Stimulated activated CD4-positive, alpha-beta T cell treated with anti-CD3 and anti-CD28 coated beads, Interleukin-4, amount 100 ng/mL, for 4 hours (primary cell): ENCODE results near the gene TMEM150C.
A peak's percentile ranks its signal among the peaks of the same experiment; 100 is the strongest.

Experiments used
- DNase-seq, 2 experiments: peaks; one replicate each; pipeline ENCODE4 v3.0.0-alpha.2; 2020

Gene TMEM150C

GRCh38 chr4:82561786-82562563, at the start of gene TMEM150C:
Gene TMEM150C, minus strand, starts transcription at chr4:82561988. Its CDS starts 57,331 bp downstream, at chr4:82504657.
- peak in 1 of 2 experiments; percentile 7 for DNase-seq

DNA sequence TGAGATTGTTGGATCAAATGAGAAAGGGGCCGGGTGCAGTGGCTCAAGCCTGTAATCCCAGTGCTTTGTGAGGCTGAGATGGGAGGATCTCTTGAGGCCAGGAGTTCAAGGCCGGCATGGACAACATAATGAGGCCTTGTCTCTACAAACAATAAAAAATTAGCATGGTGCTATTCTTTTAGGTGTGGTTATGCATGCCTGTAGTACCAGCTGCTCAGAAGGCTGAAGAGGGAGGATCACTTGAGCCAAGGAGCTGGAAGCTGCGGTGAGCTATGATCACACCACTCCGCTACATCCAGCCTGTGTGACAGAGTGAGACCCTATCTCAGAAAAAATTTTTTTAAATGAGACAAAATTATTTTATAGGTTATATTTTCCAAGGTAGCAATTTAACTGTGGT, 49.7 kb upstream of the TMEM150C start:
- no peak for DNase-seq

- DNase-seq = no peak
These were observed 48.3 kb upstream of the TMEM150C start for GRCh38 chr4:82610041-82610440.

DNA sequence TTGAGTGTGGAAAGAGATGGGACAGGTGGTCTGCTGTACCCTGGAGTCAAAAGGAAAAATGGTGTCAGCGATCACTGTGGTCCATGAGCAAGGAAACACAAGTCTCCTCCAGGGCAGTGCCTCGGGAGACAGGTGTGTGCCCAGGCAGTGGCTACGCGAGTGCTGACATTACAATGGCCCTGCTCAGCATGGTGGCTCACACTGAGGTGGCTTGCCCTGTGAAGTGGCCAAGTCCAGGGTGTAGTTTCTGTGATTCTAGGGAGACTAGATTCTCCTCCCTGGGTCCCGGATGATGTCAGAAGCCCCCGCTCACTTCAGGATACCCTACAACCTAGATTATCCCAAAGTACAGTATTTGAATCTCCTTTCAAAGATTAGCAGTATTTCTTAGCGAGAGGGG, 44.8 kb upstream of the TMEM150C start:
- DNase-seq = no peak

- DNase-seq = no peak
These were observed 42.7 kb upstream of the TMEM150C start for GRCh38 chr4:82604522-82604921.

GRCh38 chr4:82601242-82602015, 39.6 kb upstream of the TMEM150C start:
- DNase-seq = no peak

DNA sequence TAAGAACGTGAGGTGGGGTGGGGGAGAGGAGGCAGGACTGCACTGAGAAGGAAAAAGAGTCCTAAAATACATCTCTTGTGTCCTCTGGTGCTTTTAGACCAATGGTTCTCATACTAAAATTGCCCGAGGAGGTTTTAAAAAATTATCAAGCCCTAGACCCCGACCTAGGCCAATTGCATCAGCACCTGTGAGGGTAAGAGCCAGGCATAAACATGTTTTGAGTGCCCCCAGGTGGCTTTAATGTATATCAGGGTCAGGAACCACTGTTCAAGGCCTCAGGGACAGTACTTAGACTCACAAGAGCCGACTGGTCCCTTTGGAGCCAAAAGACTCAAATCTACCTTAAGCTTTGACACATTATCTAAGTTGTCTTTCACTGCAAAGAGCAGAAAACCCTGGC, 37.5 kb upstream of the TMEM150C start:
- no peak for DNase-seq

GRCh38 chr4:82594456-82594855, 32.7 kb upstream of the TMEM150C start:
- DNase-seq = no peak

DNA sequence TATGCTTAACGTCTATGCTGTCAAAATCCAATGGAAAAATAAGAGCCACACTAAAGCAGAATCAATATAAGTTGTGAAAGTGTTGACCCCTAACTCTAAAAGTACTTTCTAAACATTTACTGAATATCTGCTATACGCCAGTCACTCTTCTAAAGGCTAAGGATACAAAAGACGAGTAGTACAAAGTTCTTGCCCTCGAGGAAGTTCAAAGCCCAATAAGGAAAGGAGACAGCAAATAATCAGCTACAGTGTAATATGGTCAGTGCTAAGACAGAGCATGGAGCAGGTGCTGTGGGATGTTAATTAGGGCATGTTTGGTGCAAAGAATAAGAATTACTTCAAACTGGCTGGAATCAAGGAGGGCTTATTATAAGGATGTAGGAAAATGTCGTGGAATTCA, 31.6 kb upstream of the TMEM150C start:
- DNase-seq = no peak

- no peak for DNase-seq
These were observed 30.9 kb upstream of the TMEM150C start for GRCh38 chr4:82592639-82593038.

DNA sequence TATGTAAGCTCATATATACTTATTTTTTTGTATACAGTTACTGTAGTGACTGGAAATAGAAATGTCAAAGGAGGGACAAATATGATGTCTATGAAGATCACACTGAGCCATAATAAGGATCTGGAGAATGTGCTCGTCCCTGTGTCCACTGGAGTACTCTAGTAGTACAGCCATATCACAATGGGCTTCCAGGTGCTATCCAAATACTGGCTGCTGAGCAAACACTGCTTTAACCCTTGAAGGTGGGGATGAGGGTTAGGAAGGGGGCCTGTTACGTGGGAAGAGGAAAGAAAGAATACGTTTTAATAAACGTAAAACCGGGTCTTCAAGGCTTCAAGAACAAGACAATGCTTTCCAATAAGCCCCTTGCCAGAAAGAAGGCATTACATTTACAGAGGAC, 29.8 kb upstream of the TMEM150C start:
- no peak for DNase-seq

DNA sequence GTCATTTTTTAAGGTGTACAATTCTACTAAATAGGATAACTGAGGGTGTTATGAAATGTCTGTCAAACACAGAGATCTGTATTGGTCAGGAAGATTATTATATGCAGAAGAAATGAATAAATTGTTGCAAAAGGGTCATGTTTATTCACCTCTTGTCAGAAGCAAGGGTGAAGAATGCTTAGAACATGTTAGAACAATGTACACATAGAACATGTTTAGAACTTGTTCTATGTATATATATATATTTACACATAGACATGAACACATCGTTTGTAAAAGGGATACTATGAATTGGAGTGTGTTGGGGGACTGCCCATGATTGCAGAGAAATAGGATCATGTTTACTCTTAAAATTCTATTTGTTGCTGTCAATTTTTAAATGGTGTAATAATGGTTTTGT, 28.0 kb upstream of the TMEM150C start:
- DNase-seq = no peak

DNA sequence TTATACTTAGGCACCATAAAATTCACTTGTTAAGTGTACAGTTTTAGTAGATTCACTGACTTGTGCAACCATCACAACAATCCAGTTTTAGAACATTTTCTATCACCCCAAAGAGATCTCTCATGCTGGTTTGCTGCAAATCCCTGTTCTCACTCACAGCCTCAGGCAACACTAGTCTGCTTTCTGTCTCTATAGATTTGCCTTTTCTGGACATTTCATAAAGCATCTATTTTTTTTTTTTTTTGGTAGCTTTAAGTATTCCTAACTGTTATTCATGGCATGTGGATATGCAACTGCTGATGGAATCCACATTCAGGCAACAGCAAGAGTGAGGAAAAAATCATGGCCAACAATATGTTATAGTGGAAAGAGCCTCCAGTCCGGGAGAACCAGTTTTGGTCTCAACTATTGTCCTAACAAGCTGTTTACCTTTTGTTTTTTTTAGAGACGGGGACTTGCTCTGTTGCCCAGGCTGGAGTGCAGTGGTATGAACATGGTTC, 27.0 kb upstream of the TMEM150C start:
- DNase-seq = no peak

DNA sequence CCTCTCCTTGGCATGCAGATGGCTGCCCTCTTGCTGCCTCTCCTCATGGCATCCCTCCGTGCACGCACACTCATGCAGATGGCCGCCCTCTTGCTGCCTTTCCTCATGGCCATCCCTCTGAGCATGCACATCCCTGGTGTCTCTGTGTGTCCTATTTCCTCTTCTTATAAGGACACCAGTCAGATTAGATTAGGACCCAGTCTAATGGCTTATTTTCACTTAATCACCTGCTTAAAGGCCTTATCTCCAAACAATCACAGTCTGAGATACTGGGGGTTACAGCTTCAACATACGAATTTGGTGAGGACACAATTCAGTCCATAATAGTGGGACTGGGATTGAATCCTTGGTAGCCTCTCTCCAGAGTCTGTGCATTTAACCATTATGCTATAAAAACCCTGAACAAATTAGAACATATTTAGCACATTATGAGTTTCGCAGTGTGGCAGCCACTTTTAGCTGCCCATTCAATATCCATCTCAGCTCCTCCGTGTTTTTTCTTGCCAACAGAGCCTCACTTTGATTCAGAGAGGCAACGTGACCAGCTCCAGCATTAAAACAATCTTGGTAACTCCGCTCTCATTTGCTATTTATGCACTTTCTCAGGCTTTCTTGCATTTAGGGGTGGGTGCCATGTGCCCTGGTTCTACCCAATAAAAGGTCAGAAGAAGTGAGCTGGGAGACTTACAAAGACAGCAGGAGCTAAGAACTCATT, 26.2 kb upstream of the TMEM150C start:
- no peak for DNase-seq

- no peak for DNase-seq
These were observed 24.1 kb upstream of the TMEM150C start for GRCh38 chr4:82585690-82586435.

DNA sequence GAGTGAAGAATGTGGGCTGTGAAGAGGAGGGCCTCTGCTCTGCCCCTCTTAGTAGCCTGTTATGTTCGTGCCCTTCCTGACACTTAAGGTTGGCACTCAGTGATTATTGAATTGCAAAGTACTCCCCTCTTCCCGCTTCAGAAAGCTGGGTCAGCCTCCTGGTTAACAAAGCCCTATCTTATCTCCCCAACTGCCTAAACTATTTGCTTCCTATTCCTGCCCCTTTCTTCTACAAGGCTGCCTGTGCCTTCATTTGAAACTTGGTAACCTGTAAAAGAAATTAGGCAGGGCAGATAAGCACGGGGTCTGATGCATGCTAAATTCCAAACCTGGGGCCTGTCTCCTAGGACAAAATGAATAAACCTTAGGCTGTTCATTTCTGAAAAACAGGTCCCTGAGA, 23.1 kb upstream of the TMEM150C start:
- DNase-seq = no peak

DNA sequence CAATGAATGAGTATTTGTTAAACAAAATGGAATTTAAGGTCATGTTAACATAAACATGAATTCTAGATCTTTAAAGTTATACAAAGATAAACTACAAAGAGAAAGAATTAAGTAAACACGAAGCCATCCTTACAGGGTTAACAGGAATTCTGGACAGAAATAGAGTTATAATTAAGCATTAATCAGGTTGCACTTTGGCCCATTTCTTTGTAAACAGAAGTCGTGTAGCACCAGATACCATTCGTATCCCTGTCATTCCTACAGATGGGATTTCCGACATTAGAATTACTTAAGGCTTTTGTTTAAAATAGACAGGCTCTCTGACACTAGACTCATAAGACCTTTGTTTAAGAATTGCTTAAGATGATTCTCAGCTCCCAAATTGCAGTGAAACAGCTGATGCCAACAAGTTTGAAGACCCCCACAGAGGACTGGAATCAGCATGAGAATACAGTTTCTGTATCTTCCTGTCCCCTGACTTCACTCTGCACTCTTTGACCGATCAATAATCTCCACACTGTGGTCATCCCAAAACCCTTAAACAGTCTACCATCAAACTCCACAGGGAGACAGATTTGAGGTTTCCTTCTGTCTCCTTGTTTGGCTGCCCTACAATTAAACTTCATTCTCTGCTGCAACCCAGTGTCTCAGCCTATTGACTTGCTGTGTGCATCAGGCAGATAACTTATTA, 22.3 kb upstream of the TMEM150C start:
- DNase-seq = no peak

- DNase-seq = no peak
These were observed 18.1 kb upstream of the TMEM150C start for GRCh38 chr4:82579932-82580331.

GRCh38 chr4:82578935-82579334, 17.1 kb upstream of the TMEM150C start:
- DNase-seq = no peak

DNA sequence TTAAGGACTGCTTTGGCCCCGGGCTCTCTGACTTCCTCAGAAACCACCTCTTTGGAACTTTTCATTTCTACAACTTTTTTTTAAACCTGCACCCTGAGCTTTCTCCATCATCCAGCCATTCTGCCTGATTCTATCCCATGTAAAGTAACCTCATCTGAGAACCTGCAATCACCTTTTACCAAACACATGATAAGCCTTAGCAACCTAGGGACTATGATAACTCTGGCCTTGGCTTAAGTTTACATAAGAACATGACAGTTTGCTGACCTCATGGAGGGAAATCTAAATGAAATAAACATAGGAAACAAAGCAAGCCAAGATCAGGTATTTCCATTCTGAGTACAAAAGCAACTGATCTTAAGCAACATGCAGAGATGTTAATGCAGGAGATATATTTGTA, 15.7 kb upstream of the TMEM150C start:
- DNase-seq = no peak

DNA sequence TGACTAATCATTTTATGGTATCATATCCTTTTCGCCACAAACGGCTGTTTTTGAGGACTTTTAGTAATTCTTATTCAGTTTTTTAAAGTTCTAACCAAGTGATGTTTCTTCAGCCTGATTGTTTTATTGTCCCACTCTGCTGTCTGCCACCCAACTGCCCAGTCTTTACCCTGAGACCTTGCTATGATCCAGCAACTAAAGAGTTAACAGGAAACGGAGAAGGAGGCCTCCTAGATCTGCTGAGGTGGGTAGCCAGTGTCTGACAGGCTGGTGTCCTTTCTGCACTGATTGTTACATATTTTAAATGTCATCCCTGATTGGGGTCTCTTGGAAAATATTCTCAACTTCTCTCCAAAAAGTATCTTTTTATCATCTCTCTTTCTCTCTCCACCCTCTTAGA, 7.9 kb upstream of the TMEM150C start:
- no peak for DNase-seq

- no peak for DNase-seq
These were observed 7.3 kb upstream of the TMEM150C start for GRCh38 chr4:82569076-82569475.
